Caco-2 (cell line): Measurements from ENCODE around the gene FDXR. TPM values are rescaled to one million over a fixed set of nuclear protein-coding genes. Genes with fewer than 3 reads are reported as not detected.

Source experiments
- BruUV-seq: library from RNA; stranded (reverse); fragments of 400-500 nt; replicated peaks from 2 replicates; lab custom pipeline; 2021; lab: Mats Ljungman, UMichigan
- CTCF ChIA-PET: fragments of 300-600 bp; sonication (Branson Sonifier 250); formaldehyde crosslinking; loops from one replicate; lab custom pipeline; 2022; ENCODE audit warnings: antibody characterized with exemption; lab: Charles Lee
- POLR2A ChIA-PET: fragments of 300-600 bp; sonication (Branson Sonifier 250); formaldehyde crosslinking; loops from one replicate; lab custom pipeline; 2022; ENCODE audit warnings: antibody characterized with exemption; lab: Charles Lee
- DNase-seq, 2 experiments: peaks; one replicate each; pipeline versions ENCODE4 v3.0.0 to v3.0.0-alpha.2; 2020 to 2022
- H3K27me3 ChIP-seq: replicated peaks from 2 replicates; pipeline ENCODE4 v1.6.0; 2011; ENCODE audit warnings: low read length; ENCODE audit not compliant: control insufficient read depth, insufficient read depth
- H3K36me3 ChIP-seq: 2 replicates; pipeline ENCODE4 v1.5.1; 2011; ENCODE audit warnings: low read length; ENCODE audit not compliant: control insufficient read depth, insufficient read depth
- H3K4me1 ChIP-seq: fragments of 250-450 bp; sonication (Bioruptor Pico); 2 replicates; pipeline ENCODE4 v1.5.1; 2020; ENCODE audit warnings: mild to moderate bottlenecking
- H3K4me3 ChIP-seq: 2 replicates; pipeline ENCODE4 v1.5.1; 2011; ENCODE audit warnings: low read depth, mild to moderate bottlenecking, control low read depth, low read length
- H3K9me3 ChIP-seq: fragments of 250-450 bp; sonication (Bioruptor Pico); 2 replicates; pipeline ENCODE4 v1.5.1; 2020; ENCODE audit warnings: mild to moderate bottlenecking, moderate library complexity
- H3K27ac Mint-ChIP-seq: one replicate; pipeline ENCODE4 v1.8.0; 2022; ENCODE audit warnings: mixed read lengths; ENCODE audit not compliant: unreplicated experiment
- H3K27me3 Mint-ChIP-seq: one replicate; pipeline ENCODE4 v1.8.0; 2022; ENCODE audit warnings: mixed read lengths; ENCODE audit not compliant: insufficient read depth, unreplicated experiment
- H3K36me3 Mint-ChIP-seq: one replicate; pipeline ENCODE4 v1.8.0; 2022; ENCODE audit warnings: mild to moderate bottlenecking, mixed read lengths; ENCODE audit not compliant: insufficient read depth, unreplicated experiment
- H3K4me1 Mint-ChIP-seq: one replicate; pipeline ENCODE4 v1.8.0; 2022; ENCODE audit warnings: low read depth, mixed read lengths; ENCODE audit not compliant: unreplicated experiment
- H3K4me3 Mint-ChIP-seq: one replicate; pipeline ENCODE4 v1.8.0; 2022; ENCODE audit warnings: mild to moderate bottlenecking, moderate library complexity, mixed read lengths; ENCODE audit not compliant: unreplicated experiment
- H3K9me3 Mint-ChIP-seq: one replicate; pipeline ENCODE4 v1.8.0; 2022; ENCODE audit warnings: mixed read lengths; ENCODE audit not compliant: unreplicated experiment
- intact Hi-C: fragments of 100-400 bp; cut with micrococcal nuclease; formaldehyde crosslinking; loops from one replicate; pipeline ENCODE4 v1.10.0; 2022; ENCODE audit not compliant: unreplicated experiment
- total RNA-seq: library from RNA; stranded (reverse); gene quantifications from 2 replicates; pipeline ENCODE4 v1.2.3, GENCODE V29; 2022
- TF ChIP-seq, protein P1 (sequence below), 2 experiments: fragments of 200-600 bp in 1 of 2; IDR thresholded peaks; 1 replicate in 1 of 2; 2 replicates in 1 of 2; pipeline versions ENCODE4 v1.5.1 to v1.8.0; 2011 to 2022; ENCODE audit warnings: antibody characterized with exemption in 1 of 2, control low read depth in 1 of 2, inconsistent platforms in 1 of 2, low read depth in 1 of 2, low read length in 1 of 2, mild to moderate bottlenecking in 1 of 2, moderate library complexity in 1 of 2; ENCODE audit not compliant: insufficient read depth in 1 of 2, severe bottlenecking in 1 of 2, unreplicated experiment in 1 of 2

The FDXR gene
- total RNA-seq, 1 experiment from 2014 or later: 19.0 TPM

DNA sequence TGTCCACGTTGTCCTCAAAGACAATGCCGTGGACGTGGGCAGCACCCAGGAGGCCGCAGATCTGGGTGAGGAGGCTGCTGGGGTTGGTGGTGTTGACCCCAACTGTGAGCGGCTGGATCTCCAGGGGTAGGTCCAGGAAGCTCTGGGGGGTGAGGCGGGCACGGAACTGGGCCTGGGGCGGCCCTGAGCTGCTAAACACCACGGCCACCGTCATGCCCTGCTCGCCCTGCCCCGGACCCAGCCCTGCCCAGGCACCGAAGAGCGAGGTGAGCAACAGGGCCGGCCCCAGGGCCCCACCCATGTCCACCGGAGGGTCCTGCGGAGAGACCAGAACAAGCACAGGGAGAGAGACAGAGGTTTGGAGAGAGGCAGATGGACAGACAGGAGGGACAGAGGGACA is 18.0 kb downstream of the FDXR start:
- no peak overlapping the region for H3K27ac Mint-ChIP-seq
- no peak overlapping the region for H3K4me3 Mint-ChIP-seq
- no peak overlapping the region for H3K4me3 ChIP-seq
- peaks cover 8% of the 10 kb centered on the region for H3K4me1 ChIP-seq
- BruUV-seq: no TSS peak
- H3K9me3 ChIP-seq: no peaks in the 10 kb centered on the region
- no peak for DNase-seq
- H3K9me3 Mint-ChIP-seq: no peaks in the 10 kb centered on the region
- ChIA-PET POLR2A (no interaction called here), CTCF (interaction anchor here (1.0 to 4.0 kb wide), 2 partner anchors 12 to 19 kb away, joined by 4 to 17 read pairs; partner anchors contain the start of gene FDXR)
- intact Hi-C loops: loop anchor here (10.0 kb wide), 1 partner anchor 200 kb away; no protein-coding TSS in a partner anchor
- peaks cover 6% of the 10 kb centered on the region for H3K27me3 ChIP-seq
- H3K27me3 Mint-ChIP-seq: peaks cover 27% of the 10 kb centered on the region
- TF ChIP-seq, protein P1, sequence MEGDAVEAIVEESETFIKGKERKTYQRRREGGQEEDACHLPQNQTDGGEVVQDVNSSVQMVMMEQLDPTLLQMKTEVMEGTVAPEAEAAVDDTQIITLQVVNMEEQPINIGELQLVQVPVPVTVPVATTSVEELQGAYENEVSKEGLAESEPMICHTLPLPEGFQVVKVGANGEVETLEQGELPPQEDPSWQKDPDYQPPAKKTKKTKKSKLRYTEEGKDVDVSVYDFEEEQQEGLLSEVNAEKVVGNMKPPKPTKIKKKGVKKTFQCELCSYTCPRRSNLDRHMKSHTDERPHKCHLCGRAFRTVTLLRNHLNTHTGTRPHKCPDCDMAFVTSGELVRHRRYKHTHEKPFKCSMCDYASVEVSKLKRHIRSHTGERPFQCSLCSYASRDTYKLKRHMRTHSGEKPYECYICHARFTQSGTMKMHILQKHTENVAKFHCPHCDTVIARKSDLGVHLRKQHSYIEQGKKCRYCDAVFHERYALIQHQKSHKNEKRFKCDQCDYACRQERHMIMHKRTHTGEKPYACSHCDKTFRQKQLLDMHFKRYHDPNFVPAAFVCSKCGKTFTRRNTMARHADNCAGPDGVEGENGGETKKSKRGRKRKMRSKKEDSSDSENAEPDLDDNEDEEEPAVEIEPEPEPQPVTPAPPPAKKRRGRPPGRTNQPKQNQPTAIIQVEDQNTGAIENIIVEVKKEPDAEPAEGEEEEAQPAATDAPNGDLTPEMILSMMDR (IDR thresholded peaks at IDR 0.05; ENCODE audit: insufficient read depth in 1 of 2, low read depth in 1 of 2, low read length in 1 of 2, severe bottlenecking in 1 of 2, unreplicated experiment in 1 of 2): no peak
- H3K36me3 Mint-ChIP-seq: peaks cover 5% of the 10 kb centered on the region
- H3K36me3 ChIP-seq: no peaks in the 10 kb centered on the region
- peaks cover 7% of the 10 kb centered on the region for H3K4me1 Mint-ChIP-seq

DNA sequence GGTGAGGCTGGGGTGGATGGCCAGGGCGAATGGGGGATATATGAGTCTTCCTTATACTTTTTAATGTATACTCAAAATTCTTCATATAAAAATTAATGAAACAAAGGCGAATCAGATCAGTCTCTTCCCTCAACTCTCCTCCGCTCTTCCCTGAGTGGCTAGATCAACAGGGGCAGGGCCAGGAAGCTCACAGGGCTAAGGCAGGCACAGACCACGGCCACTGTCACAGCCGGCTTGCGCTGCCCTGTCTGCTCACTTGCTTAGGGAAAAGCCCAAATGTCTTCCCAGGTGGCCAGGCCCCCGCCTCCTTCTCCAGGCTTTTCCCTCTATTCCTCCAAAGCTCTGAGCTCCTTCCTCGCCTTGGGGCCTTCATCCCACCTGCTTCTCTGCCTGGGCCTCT is 19.1 kb downstream of the FDXR start:
- TF ChIP-seq, protein P1 (IDR thresholded peaks at IDR 0.05; ENCODE audit: insufficient read depth in 1 of 2, low read depth in 1 of 2, low read length in 1 of 2, severe bottlenecking in 1 of 2, unreplicated experiment in 1 of 2): no peak
- Histone ChIP-seq H3K4me1 (peaks cover 8% of the 10 kb centered on the region), H3K9me3 (no peaks in the 10 kb centered on the region), H3K36me3 (no peaks in the 10 kb centered on the region), H3K27me3 (peaks cover 3% of the 10 kb centered on the region), H3K4me3 (no peak overlapping the region)
- CTCF ChIA-PET: interaction anchor here (1.2 to 4.1 kb wide), 3 partner anchors 8 to 19 kb away, joined by 4 to 43 read pairs (median 28); partner anchors contain the start of gene FDXR
- POLR2A ChIA-PET: interaction anchor here (1.2 kb wide), 1 partner anchor 134 kb away, joined by 3 read pairs; the partner anchor contains the start of gene CDR2L
- intact Hi-C loops: loop anchor here (10.0 kb wide), 1 partner anchor 199 kb away; no protein-coding TSS in a partner anchor
- DNase-seq: no peak
- Mint-ChIP-seq H3K4me3 (peak overlapping the region; percentile 33), H3K9me3 (no peaks in the 10 kb centered on the region), H3K36me3 (peaks cover 5% of the 10 kb centered on the region), H3K4me1 (peaks cover 7% of the 10 kb centered on the region), H3K27ac (no peak overlapping the region), H3K27me3 (peaks cover 20% of the 10 kb centered on the region)
- no TSS peak for BruUV-seq

DNA sequence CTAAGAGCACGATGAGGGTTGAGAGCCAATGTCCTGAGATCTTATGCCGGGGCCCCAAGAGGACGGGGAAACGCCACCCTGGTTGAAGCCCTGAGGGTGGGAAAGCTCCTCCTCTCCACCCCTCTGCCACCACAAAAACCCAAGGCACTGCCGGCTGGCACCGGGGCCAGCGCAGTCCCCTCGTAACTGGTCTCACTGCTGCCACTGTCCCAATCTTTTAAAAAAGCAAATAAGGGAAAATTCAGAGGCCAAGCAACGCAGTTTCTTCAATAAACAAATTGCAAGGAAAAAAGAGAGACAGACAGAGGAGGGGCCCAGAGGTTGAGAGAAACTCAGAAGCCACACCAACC is 19.8 kb downstream of the FDXR start:
- H3K27ac Mint-ChIP-seq: peak overlapping the region; percentile 63
- H3K36me3 ChIP-seq: no peaks in the 10 kb centered on the region
- ChIA-PET POLR2A (interaction anchor here (0.6 to 2.2 kb wide), 7 partner anchors 9 to 193 kb away, joined by 3 to 58 read pairs (median 3); partner anchors contain the start of genes CDR2L and FDXR), CTCF (interaction anchor here (0.9 to 4.1 kb wide), 11 partner anchors 9 to 195 kb away, joined by 3 to 43 read pairs (median 7); partner anchors contain the start of genes FDXR and RAB37)
- H3K27me3 Mint-ChIP-seq: peaks cover 19% of the 10 kb centered on the region
- H3K4me1 ChIP-seq: peaks cover 8% of the 10 kb centered on the region
- no peaks in the 10 kb centered on the region for H3K9me3 ChIP-seq
- H3K4me3 Mint-ChIP-seq: peak overlapping the region; percentile 82
- 0 out of 2 replicates have a peak, but pooled peaks cover 2% of the 10 kb centered on the region for H3K27me3 ChIP-seq
- TF ChIP-seq, protein P1 (IDR thresholded peaks at IDR 0.05; ENCODE audit: insufficient read depth in 1 of 2, low read depth in 1 of 2, low read length in 1 of 2, severe bottlenecking in 1 of 2, unreplicated experiment in 1 of 2): no peak
- intact Hi-C loops: loop anchor here (10.0 kb wide), 1 partner anchor 198 kb away; no protein-coding TSS in a partner anchor
- H3K36me3 Mint-ChIP-seq: peaks cover 5% of the 10 kb centered on the region
- peak overlapping the region; percentile 62 for H3K4me3 ChIP-seq
- H3K9me3 Mint-ChIP-seq: no peaks in the 10 kb centered on the region
- peaks cover 7% of the 10 kb centered on the region for H3K4me1 Mint-ChIP-seq
- DNase-seq: no peak
- BruUV-seq: TSS peak; percentile 35
